Endothelial cell of umbilical vein (primary cell): ENCODE results near the gene CES1. TPM values are rescaled to one million over a fixed set of nuclear protein-coding genes. Genes with fewer than 3 reads are reported as not detected.
"Not testable (repeated sequence)": the region's sequence is repeated elsewhere in the genome, so short reads cannot be mapped to it uniquely, and the experiment has no call there.

Experiments used
- BruUV-seq: library from RNA; stranded (reverse); fragments of 400-500 nt; replicated peaks from 2 replicates; lab custom pipeline; 2021; lab: Mats Ljungman, UMichigan
- CTCF ChIA-PET: fragments of 300-600, 350-600 bp; sonication (Branson Sonifier 250); formaldehyde crosslinking; loops from one replicate; lab custom pipeline; 2021; ENCODE audit warnings: antibody characterized with exemption, inconsistent platforms; lab: Charles Lee
- POLR2A ChIA-PET: fragments of 300-600, 350-600 bp; sonication (Branson Sonifier 250); formaldehyde crosslinking; loops from one replicate; lab custom pipeline; 2021; ENCODE audit warnings: antibody characterized with exemption, inconsistent platforms; lab: Charles Lee
- DNase-seq: peaks from one replicate; pipeline ENCODE4 v3.0.0-alpha.2; 2011; ENCODE audit warnings: low read depth, low spot score
- FAIRE-seq: peaks from 2 replicates; lab custom pipeline; 2011; peaks lifted over from hg19 to GRCh38; lab: Jason Lieb, UNC
- H2AFZ ChIP-seq: 2 replicates; pipeline ENCODE4 v1.6.0; 2012; ENCODE audit warnings: low read depth, low read length, control low read depth, inconsistent platforms
- H3K27ac ChIP-seq: 2 replicates; pipeline ENCODE4 v1.5.1; 2011; ENCODE audit warnings: low read depth, mild to moderate bottlenecking, control low read depth, low read length, moderate library complexity; ENCODE audit not compliant: insufficient read depth
- H3K27me3 ChIP-seq, 2 experiments: 2 replicates each; pipeline versions ENCODE4 v1.6.0 to v1.6.1; 2011; ENCODE audit warnings: low read length in 2 of 2, mixed read lengths in 1 of 2; ENCODE audit not compliant: control insufficient read depth in 2 of 2, insufficient read depth in 2 of 2
- H3K36me3 ChIP-seq, 2 experiments: 2 replicates in 1 of 2; 3 replicates in 1 of 2; pipeline ENCODE4 v1.5.1; 2011; ENCODE audit warnings: low read length in 2 of 2, mild to moderate bottlenecking in 1 of 2, moderate library complexity in 1 of 2; ENCODE audit not compliant: control insufficient read depth in 2 of 2, insufficient read depth in 2 of 2; ENCODE audit errors: extremely low read depth in 1 of 2
- H3K4me1 ChIP-seq: 3 replicates; pipeline ENCODE4 v1.5.1; 2011; ENCODE audit warnings: mild to moderate bottlenecking, low read length; ENCODE audit not compliant: control insufficient read depth, insufficient read depth; ENCODE audit errors: extremely low read depth
- H3K4me2 ChIP-seq: 2 replicates; pipeline ENCODE4 v1.6.1; 2011; ENCODE audit warnings: low read length, control low read depth, mixed read lengths; ENCODE audit not compliant: insufficient read depth
- H3K4me3 ChIP-seq, 3 experiments: fragments of 200-600 bp in 1 of 3; sonication (generic), shearing (Covaris generic) in 1 of 3; replicated peaks in 1 of 3; 2 replicates each; pipeline ENCODE4 v1.5.1; 2011 to 2016; ENCODE audit warnings: control low read depth in 3 of 3, low read length in 3 of 3, mild to moderate bottlenecking in 2 of 3, inconsistent platforms in 1 of 3, low read depth in 1 of 3, moderate library complexity in 1 of 3; ENCODE audit not compliant: insufficient read depth in 1 of 3
- H3K79me2 ChIP-seq: 2 replicates; pipeline ENCODE4 v1.6.0; 2012; ENCODE audit warnings: low read length, inconsistent platforms; ENCODE audit not compliant: control insufficient read depth, insufficient read depth
- H3K9ac ChIP-seq: replicated peaks from 2 replicates; pipeline ENCODE3; 2011; ENCODE audit warnings: low read length, control low read depth; ENCODE audit not compliant: insufficient read depth; ENCODE audit errors: extremely low read depth
- H3K9me1 ChIP-seq: replicated peaks from 3 replicates; pipeline ENCODE4 v1.6.0; 2011; ENCODE audit warnings: mild to moderate bottlenecking, low read length; ENCODE audit not compliant: control insufficient read depth, insufficient read depth; ENCODE audit errors: extremely low read depth
- H3K9me3 ChIP-seq: replicated peaks from 2 replicates; pipeline ENCODE4 v1.5.1; 2012; ENCODE audit warnings: low read length, inconsistent platforms; ENCODE audit not compliant: control insufficient read depth, insufficient read depth
- H4K20me1 ChIP-seq: replicated peaks from 2 replicates; pipeline ENCODE3; 2011; ENCODE audit warnings: mild to moderate bottlenecking, low read length; ENCODE audit not compliant: control insufficient read depth, insufficient read depth; ENCODE audit errors: extremely low read depth
- dilution Hi-C: fragments of 300-500 bp; cut with MboI; formaldehyde crosslinking; loops from one replicate; pipeline ENCODE4 v1.15.0; 2019; ENCODE audit warnings: low sequenced_read_pairs; ENCODE audit not compliant: extremely low pct_ligation_motif_present
- intact Hi-C: fragments of 100-400 bp; cut with micrococcal nuclease; formaldehyde crosslinking; loops from one replicate; pipeline ENCODE4 v1.10.0; 2022
- polyA plus RNA-seq, 4 experiments: library from polyadenylated mRNA; depleted of rRNA in 3 of 4; stranded (reverse) in 3 of 4; unstranded in 1 of 4; fragments of >200 nt; gene quantifications; 2 replicates each; pipeline versions ENCODE4 v1.2.1 to v1.2.3, GENCODE V29; 2011 to 2012; ENCODE audit warnings: missing spikeins in 1 of 4
- total RNA-seq: library from RNA; stranded (reverse); gene quantifications from 2 replicates; pipeline ENCODE4 v1.2.3, GENCODE V29; 2021

Gene CES1
- total and polyA plus RNA-seq, 2 donors (not counting 3 experiments of a cell fraction or from before 2014, with no cell fraction given) = not detected

- H3K4me1 ChIP-seq, H3K9me3 ChIP-seq, H3K27ac ChIP-seq, POLR2A ChIA-PET, dilution Hi-C loops, intact Hi-C loops, H3K4me3 ChIP-seq, H3K4me2 ChIP-seq, H3K79me2 ChIP-seq, H4K20me1 ChIP-seq, H3K9me1 ChIP-seq, H3K27me3 ChIP-seq, DNase-seq, H3K9ac ChIP-seq, FAIRE-seq, BruUV-seq, H3K36me3 ChIP-seq, CTCF ChIA-PET, H2AFZ ChIP-seq: not testable (repeated sequence)
Observed at GRCh38 chr16:55803681-55804080, 29.2 kb downstream of the CES1 start.

GRCh38 chr16:55792934-55793374, 39.9 kb downstream of the CES1 start:
- DNase-seq, FAIRE-seq, intact Hi-C loops, BruUV-seq, H3K36me3 ChIP-seq, dilution Hi-C loops, H3K4me3 ChIP-seq, H3K27me3 ChIP-seq, H3K9me1 ChIP-seq, H3K9me3 ChIP-seq, H3K9ac ChIP-seq, H2AFZ ChIP-seq, H3K27ac ChIP-seq, CTCF ChIA-PET, H3K4me2 ChIP-seq, H3K4me1 ChIP-seq, H3K79me2 ChIP-seq, POLR2A ChIA-PET, H4K20me1 ChIP-seq: not testable (repeated sequence)

- H3K79me2 ChIP-seq, H3K4me3 ChIP-seq, H3K4me2 ChIP-seq, FAIRE-seq, H3K36me3 ChIP-seq, H3K4me1 ChIP-seq, intact Hi-C loops, dilution Hi-C loops, H3K9me1 ChIP-seq, CTCF ChIA-PET, H3K27ac ChIP-seq, H3K9me3 ChIP-seq, DNase-seq, H4K20me1 ChIP-seq, H3K9ac ChIP-seq, BruUV-seq, H2AFZ ChIP-seq, H3K27me3 ChIP-seq, POLR2A ChIA-PET: not testable (repeated sequence)
Observed at GRCh38 chr16:55791512-55791911, 41.4 kb downstream of the CES1 start.

- H3K9me3 ChIP-seq, H4K20me1 ChIP-seq, CTCF ChIA-PET, H3K9me1 ChIP-seq, H3K4me3 ChIP-seq, H3K9ac ChIP-seq, H3K36me3 ChIP-seq, dilution Hi-C loops, H3K27ac ChIP-seq, H3K79me2 ChIP-seq, FAIRE-seq, BruUV-seq, H2AFZ ChIP-seq, DNase-seq, H3K4me2 ChIP-seq, H3K27me3 ChIP-seq, H3K4me1 ChIP-seq, intact Hi-C loops, POLR2A ChIA-PET: not testable (repeated sequence)
Observed at GRCh38 chr16:55790240-55790639, 42.7 kb downstream of the CES1 start.
